Endothelial cell (in vitro differentiated cells): ENCODE measurements around the gene BLOC1S6. TPM values are rescaled to one million over a fixed set of nuclear protein-coding genes. Genes with fewer than 3 reads are reported as not detected.

Experiments used
- DNase-seq: peaks from one replicate; pipeline ENCODE4 v3.0.0; 2021; ENCODE audit warnings: low spot score
- H3K27ac Mint-ChIP-seq: one replicate; pipeline ENCODE4 v1.8.0; 2021; ENCODE audit warnings: mixed read lengths, inconsistent platforms; ENCODE audit not compliant: unreplicated experiment
- H3K27me3 Mint-ChIP-seq: one replicate; pipeline ENCODE4 v1.8.0; 2021; ENCODE audit warnings: mild to moderate bottlenecking, moderate library complexity, mixed read lengths, inconsistent platforms; ENCODE audit not compliant: unreplicated experiment
- H3K36me3 Mint-ChIP-seq: one replicate; pipeline ENCODE4 v1.8.0; 2021; ENCODE audit warnings: mild to moderate bottlenecking, low read depth, mixed read lengths, inconsistent platforms; ENCODE audit not compliant: unreplicated experiment
- H3K4me1 Mint-ChIP-seq: one replicate; pipeline ENCODE4 v1.8.0; 2021; ENCODE audit warnings: mild to moderate bottlenecking, mixed read lengths, inconsistent platforms; ENCODE audit not compliant: unreplicated experiment
- H3K4me3 Mint-ChIP-seq: one replicate; pipeline ENCODE4 v1.8.0; 2021; ENCODE audit warnings: mild to moderate bottlenecking, mixed read lengths, inconsistent platforms; ENCODE audit not compliant: unreplicated experiment
- H3K9me3 Mint-ChIP-seq: one replicate; pipeline ENCODE4 v1.8.0; 2021; ENCODE audit warnings: mixed read lengths, inconsistent platforms; ENCODE audit not compliant: unreplicated experiment
- CTCF ChIP-seq: fragments of 200-600 bp; sonication (generic); IDR thresholded peaks from one replicate; pipeline ENCODE4 v1.5.0; 2021; ENCODE audit warnings: antibody characterized with exemption; ENCODE audit not compliant: unreplicated experiment
- total RNA-seq: library from RNA; stranded (reverse); fragmentation: NEBNext Ultra II Directional; extraction: Animal tissue kit (Norgen Biotek cat#: 25700); gene quantifications from one replicate; pipeline ENCODE4 v1.2.1, GENCODE V29; 2021; ENCODE audit not compliant: unreplicated experiment

BLOC1S6 gene
- total RNA-seq, 1 donor from 2014 or later, result 30.1 TPM

- peaks cover 4% of the 10 kb centered on the region for H3K27me3 Mint-ChIP-seq
- no peaks in the 10 kb centered on the region for H3K36me3 Mint-ChIP-seq
- no peak for TF ChIP-seq CTCF
- no peaks in the 10 kb centered on the region for H3K4me1 Mint-ChIP-seq
- DNase-seq, result no peak
- H3K27ac Mint-ChIP-seq, result no peak overlapping the region
- peaks cover 5% of the 10 kb centered on the region for H3K9me3 Mint-ChIP-seq
- no peak overlapping the region for H3K4me3 Mint-ChIP-seq
Measured at GRCh38 chr15:45641999-45642932, 55.1 kb downstream of the BLOC1S6 start.

- Mint-ChIP-seq H3K27ac (no peak overlapping the region), H3K36me3 (no peaks in the 10 kb centered on the region), H3K27me3 (peaks cover 4% of the 10 kb centered on the region), H3K4me1 (no peaks in the 10 kb centered on the region), H3K4me3 (no peak overlapping the region), H3K9me3 (peaks cover 5% of the 10 kb centered on the region)
- no peak for TF ChIP-seq CTCF
- DNase-seq, result no peak
Measured at GRCh38 chr15:45644437-45644836, 57.3 kb downstream of the BLOC1S6 start.

GRCh38 chr15:45645026-45645980, 58.1 kb downstream of the BLOC1S6 start:
- Mint-ChIP-seq H3K27ac (no peak overlapping the region), H3K4me1 (no peaks in the 10 kb centered on the region), H3K27me3 (peaks cover 4% of the 10 kb centered on the region), H3K4me3 (no peak overlapping the region), H3K9me3 (peaks cover 8% of the 10 kb centered on the region), H3K36me3 (no peaks in the 10 kb centered on the region)
- no peak for DNase-seq
- no peak for TF ChIP-seq CTCF

GRCh38 chr15:45646220-45646619, 59.0 kb downstream of the BLOC1S6 start:
- H3K4me3 Mint-ChIP-seq, result no peak overlapping the region
- H3K27me3 Mint-ChIP-seq, result peaks cover 4% of the 10 kb centered on the region
- peaks cover 8% of the 10 kb centered on the region for H3K9me3 Mint-ChIP-seq
- no peak overlapping the region for H3K27ac Mint-ChIP-seq
- no peak for TF ChIP-seq CTCF
- no peaks in the 10 kb centered on the region for H3K4me1 Mint-ChIP-seq
- H3K36me3 Mint-ChIP-seq, result no peaks in the 10 kb centered on the region
- DNase-seq, result no peak
